Breast epithelium (tissue), 3 donors: ENCODE data around the gene ATP10D.

ENCODE experiments used
- CTCF ChIP-seq, 3 donors: fragments of 450-650 bp; IDR thresholded peaks; one replicate each; pipeline ENCODE4 v1.5.1; 2016 to 2017; ENCODE audit warnings: antibody characterized with exemption in 3 of 3, mild to moderate bottlenecking in 3 of 3, moderate library complexity in 3 of 3
- POLR2A ChIP-seq: fragments of 450-650 bp; IDR thresholded peaks from one replicate; pipeline ENCODE4 v1.6.1; 2016; ENCODE audit warnings: antibody characterized with exemption, mild to moderate bottlenecking, moderate library complexity
- POLR2AphosphoS5 ChIP-seq, 3 donors: sonication (generic); formaldehyde crosslinking; IDR thresholded peaks; one replicate each; pipeline ENCODE4 v1.6.1; 2017; ENCODE audit warnings: antibody characterized with exemption in 3 of 3

DNA sequence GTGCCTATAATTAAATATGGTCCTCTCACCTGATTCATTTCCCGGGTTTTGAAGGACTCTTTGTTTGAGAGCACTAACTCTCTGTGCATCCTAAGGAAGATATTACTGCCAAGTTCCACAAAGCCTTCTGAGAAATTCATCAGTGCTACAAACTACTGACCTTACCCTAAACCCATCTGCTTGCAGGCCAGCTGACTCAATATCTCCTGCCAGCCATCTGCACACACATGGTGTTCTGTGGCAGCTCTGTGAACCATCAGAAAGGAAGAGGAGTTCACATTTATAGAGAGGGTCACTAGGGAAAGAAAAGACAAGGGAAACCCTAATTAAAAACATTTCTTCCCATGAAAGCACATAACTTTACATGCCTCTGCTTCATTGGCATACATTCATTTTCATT lies 156.7 kb downstream of the ATP10D start:
- no peak for TF ChIP-seq CTCF (IDR thresholded peaks at IDR 0.05)
- TF ChIP-seq POLR2AphosphoS5 (IDR thresholded peaks at IDR 0.05) = no peak
- TF ChIP-seq POLR2A = no peak
